PC-3 (cell line): Measurements from ENCODE around the gene C19orf33. TPM values are rescaled to one million over a fixed set of nuclear protein-coding genes. Genes with fewer than 3 reads are reported as not detected.
A peak's percentile ranks its signal among the peaks of the same experiment; 100 is the strongest.

Source experiments
- ATAC-seq: fragments of 200-7000 bp; cut with Tn5 transposase; 2 replicates; pipeline ENCODE4 v1.9.1; 2020; ENCODE audit warnings: mild to moderate bottlenecking, moderate library complexity
- BruUV-seq: library from RNA; stranded (reverse); fragments of 400-500 nt; replicated peaks from 2 replicates; lab custom pipeline; 2021; lab: Mats Ljungman, UMichigan
- CTCF ChIA-PET: fragments of 300-600 bp; sonication (Branson Sonifier 250); formaldehyde crosslinking; loops from one replicate; lab custom pipeline; 2022; ENCODE audit warnings: antibody characterized with exemption; lab: Charles Lee
- POLR2A ChIA-PET: fragments of 300-600 bp; sonication (Branson Sonifier 250); formaldehyde crosslinking; loops from one replicate; lab custom pipeline; 2022; ENCODE audit warnings: antibody characterized with exemption; ENCODE audit not compliant: unreplicated experiment; lab: Charles Lee
- DNase-seq: peaks from one replicate; pipeline ENCODE4 v3.0.0-alpha.2; 2015
- H2AFZ ChIP-seq: fragments of 300-600 bp; sonication (generic); 2 replicates; pipeline ENCODE4 v1.6.0; 2016; ENCODE audit warnings: antibody characterized with exemption, low read length
- H3F3A ChIP-seq: fragments of 300-600 bp; sonication (generic); one replicate; pipeline ENCODE4 v1.6.0; 2017; ENCODE audit warnings: antibody characterized with exemption, low read length, control low read depth, mild to moderate bottlenecking; ENCODE audit not compliant: unreplicated experiment
- H3K27ac ChIP-seq: fragments of 300-600 bp; sonication (generic); 2 replicates; pipeline ENCODE4 v1.5.1; 2016; ENCODE audit warnings: mild to moderate bottlenecking, low read length
- H3K27me3 ChIP-seq: fragments of 300-600 bp; sonication (generic); 2 replicates; pipeline ENCODE4 v1.6.1; 2016; ENCODE audit warnings: low read length, mixed read lengths
- H3K36me3 ChIP-seq: fragments of 300-600 bp; sonication (generic); 2 replicates; pipeline ENCODE4 v1.6.1; 2016; ENCODE audit warnings: low read depth, mixed run types, low read length, mixed read lengths
- H3K4me1 ChIP-seq: fragments of 300-600 bp; sonication (generic); 2 replicates; pipeline ENCODE4 v1.5.1; 2016; ENCODE audit warnings: low read length; ENCODE audit not compliant: insufficient read depth
- H3K4me2 ChIP-seq: fragments of 300-600 bp; sonication (generic); 2 replicates; pipeline ENCODE4 v1.6.0; 2016; ENCODE audit warnings: low read length
- H3K4me3 ChIP-seq: fragments of 300-600 bp; sonication (generic); 2 replicates; pipeline ENCODE4 v1.5.1; 2016; ENCODE audit warnings: mild to moderate bottlenecking, low read length, mixed read lengths
- H3K79me2 ChIP-seq: fragments of 300-600 bp; sonication (generic); 2 replicates; pipeline ENCODE4 v1.6.1; 2017; ENCODE audit warnings: low read length, mixed read lengths
- H3K9ac ChIP-seq: fragments of 300-600 bp; sonication (generic); 2 replicates; pipeline ENCODE4 v1.6.0; 2016; ENCODE audit warnings: mild to moderate bottlenecking, low read length
- H3K9me2 ChIP-seq: fragments of 300-600 bp; sonication (generic); replicated peaks from 2 replicates; pipeline ENCODE4 v1.6.1; 2016; ENCODE audit warnings: mixed run types, low read length, mixed read lengths
- H3K9me3 ChIP-seq: fragments of 300-600 bp; sonication (generic); 2 replicates; pipeline ENCODE4 v1.6.1; 2016; ENCODE audit warnings: low read length, mixed read lengths
- H4K20me1 ChIP-seq: fragments of 300-600 bp; sonication (generic); 2 replicates; pipeline ENCODE4 v1.6.1; 2016; ENCODE audit warnings: low read length, mixed read lengths
- CTCF ChIP-seq: fragments of 300-600 bp; sonication (generic); conservative IDR thresholded peaks from 2 replicates; pipeline ENCODE4 v1.5.1; 2017; ENCODE audit warnings: antibody characterized with exemption, low read depth, mild to moderate bottlenecking, low read length
- EZH2 ChIP-seq: fragments of 300-600 bp; sonication (generic); IDR thresholded peaks from one replicate; pipeline ENCODE4 v1.6.1; 2017; ENCODE audit warnings: antibody characterized with exemption, mild to moderate bottlenecking, low read length; ENCODE audit not compliant: unreplicated experiment
- EZH2phosphoT487 ChIP-seq: fragments of 300-600 bp; sonication (generic); IDR thresholded peaks from 2 replicates; pipeline ENCODE4 v1.6.1; 2018; ENCODE audit warnings: mild to moderate bottlenecking, antibody characterized with exemption, low read length, borderline replicate concordance
- intact Hi-C: fragments of 100-400 bp; cut with micrococcal nuclease; formaldehyde crosslinking; loops from 2 replicates; pipeline ENCODE4 v1.9.0; 2023
- total RNA-seq: library from RNA; depleted of rRNA; stranded (reverse); fragments of >200 nt; gene quantifications from 2 replicates; pipeline ENCODE4 v1.2.3, GENCODE V29; 2014

The C19orf33 gene
- total RNA-seq, 1 experiment from 2014 or later, result 212 TPM

GRCh38 chr19:38290631-38291147 is 13.4 kb upstream of the C19orf33 start:
- H3F3A ChIP-seq, result peaks cover 11% of the 10 kb centered on the region
- peaks cover 34% of the 10 kb centered on the region for H3K4me1 ChIP-seq
- H3K4me2 ChIP-seq, result peak overlapping the region; percentile 54
- no peaks in the 10 kb centered on the region for H3K9me2 ChIP-seq
- H3K27ac ChIP-seq, result peak overlapping the region; percentile 93
- peak overlapping the region; percentile 60 for H3K9ac ChIP-seq
- DNase-seq, result peak; percentile 97
- H3K4me3 ChIP-seq, result no peak overlapping the region
- peaks cover 22% of the 10 kb centered on the region for H3K36me3 ChIP-seq
- H3K79me2 ChIP-seq, result peaks cover 41% of the 10 kb centered on the region
- ChIA-PET POLR2A (interaction anchor here (0.6 to 1.0 kb wide), 3 partner anchors 8 to 24 kb away, joined by 3 to 7 read pairs (median 3); no protein-coding TSS in a partner anchor), CTCF (interaction anchor here (1.0 kb wide), 1 partner anchor 13 kb away, joined by 4 read pairs; the partner anchor contains the start of gene C19orf33)
- H3K27me3 ChIP-seq, result no peaks in the 10 kb centered on the region
- intact Hi-C loops, result loop anchor here (10.0 kb wide), 1 partner anchor 46 kb away; no protein-coding TSS in a partner anchor
- H4K20me1 ChIP-seq, result no peaks in the 10 kb centered on the region
- no peak for TF ChIP-seq CTCF
- peak; percentile 99 for TF ChIP-seq EZH2phosphoT487
- no peak overlapping the region for H2AFZ ChIP-seq
- peak; percentile 95 for ATAC-seq
- BruUV-seq, result no TSS peak
- H3K9me3 ChIP-seq, result no peaks in the 10 kb centered on the region

DNA sequence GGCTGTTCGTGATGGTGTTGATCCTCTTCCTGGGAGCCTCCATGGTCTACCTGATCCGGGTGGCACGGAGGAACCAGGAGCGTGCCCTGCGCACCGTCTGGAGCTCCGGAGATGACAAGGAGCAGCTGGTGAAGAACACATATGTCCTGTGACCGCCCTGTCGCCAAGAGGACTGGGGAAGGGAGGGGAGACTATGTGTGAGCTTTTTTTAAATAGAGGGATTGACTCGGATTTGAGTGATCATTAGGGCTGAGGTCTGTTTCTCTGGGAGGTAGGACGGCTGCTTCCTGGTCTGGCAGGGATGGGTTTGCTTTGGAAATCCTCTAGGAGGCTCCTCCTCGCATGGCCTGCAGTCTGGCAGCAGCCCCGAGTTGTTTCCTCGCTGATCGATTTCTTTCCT is 12.2 kb upstream of the C19orf33 start:
- no peaks in the 10 kb centered on the region for H3K27me3 ChIP-seq
- H3K4me3 ChIP-seq, result no peak overlapping the region
- H2AFZ ChIP-seq, result no peak overlapping the region
- H3K9me2 ChIP-seq, result no peaks in the 10 kb centered on the region
- DNase-seq (no peak), ATAC-seq (no peak)
- intact Hi-C loops, result loop anchor here (10.0 kb wide), 1 partner anchor 47 kb away; no protein-coding TSS in a partner anchor
- H3K27ac ChIP-seq, result peak overlapping the region; percentile 93
- H3K9me3 ChIP-seq, result no peaks in the 10 kb centered on the region
- peak overlapping the region; percentile 60; the same call in 1 of the 2 replicates for H3K9ac ChIP-seq
- CTCF ChIA-PET, result no interaction called here
- peaks cover 29% of the 10 kb centered on the region for H3K79me2 ChIP-seq
- H3F3A ChIP-seq, result peaks cover 7% of the 10 kb centered on the region
- POLR2A ChIA-PET, result no interaction called here
- TF ChIP-seq CTCF (no peak), EZH2phosphoT487 (no peak), EZH2 (no peak)
- no peak overlapping the region for H3K4me2 ChIP-seq
- peaks cover 27% of the 10 kb centered on the region for H3K4me1 ChIP-seq
- no TSS peak for BruUV-seq
- no peaks in the 10 kb centered on the region for H4K20me1 ChIP-seq
- peaks cover 18% of the 10 kb centered on the region for H3K36me3 ChIP-seq

- Histone ChIP-seq H3K36me3 (peaks cover 13% of the 10 kb centered on the region), H3K4me1 (peaks cover 34% of the 10 kb centered on the region)
- intact Hi-C loops, result loop anchor here (10.0 kb wide), 1 partner anchor 48 kb away; no protein-coding TSS in a partner anchor
These were observed 10.8 kb upstream of the C19orf33 start for GRCh38 chr19:38293281-38293680.

More at GRCh38 chr19:38293281-38293680, 10.8 kb upstream of the C19orf33 start:
- Histone ChIP-seq H4K20me1 (no peaks in the 10 kb centered on the region), H3K4me3 (no peak overlapping the region), H3K79me2 (peaks cover 20% of the 10 kb centered on the region), H3F3A (peaks cover 7% of the 10 kb centered on the region), H3K27ac (no peak overlapping the region), H3K4me2 (no peak overlapping the region), H3K9me2 (no peaks in the 10 kb centered on the region), H3K27me3 (no peaks in the 10 kb centered on the region), H2AFZ (no peak overlapping the region), H3K9me3 (no peaks in the 10 kb centered on the region), H3K9ac (no peak overlapping the region)
- POLR2A ChIA-PET, result no interaction called here
- CTCF ChIA-PET, result no interaction called here
- BruUV-seq, result no TSS peak
- DNase-seq, result no peak
- no peak for ATAC-seq
- TF ChIP-seq CTCF, result no peak
- TF ChIP-seq EZH2phosphoT487, result no peak
- no peak for TF ChIP-seq EZH2
